OCI-LY7 (cell line): ENCODE data around the gene DMRT1. TPM values are rescaled to one million over a fixed set of nuclear protein-coding genes. Genes with fewer than 3 reads are reported as not detected.

Experiments used
- BruUV-seq: library from RNA; stranded (reverse); fragments of 400-500 nt; replicated peaks from 2 replicates; lab custom pipeline; 2021; lab: Mats Ljungman, UMichigan
- CTCF ChIA-PET: fragments of 300-600 bp; sonication (Branson Sonifier 250); formaldehyde crosslinking; loops from one replicate; lab custom pipeline; 2022; ENCODE audit warnings: antibody characterized with exemption; ENCODE audit not compliant: unreplicated experiment; lab: Charles Lee
- POLR2A ChIA-PET: fragments of 300-600 bp; sonication (Branson Sonifier 250); formaldehyde crosslinking; loops from one replicate; lab custom pipeline; 2022; ENCODE audit warnings: antibody characterized with exemption; lab: Charles Lee
- DNase-seq: peaks from one replicate; pipeline ENCODE4 v3.0.0-alpha.2; 2015; ENCODE audit warnings: low spot score
- H2AFZ ChIP-seq: fragments of 200-600 bp; sonication (generic), shearing (Covaris generic); 2 replicates; pipeline ENCODE4 v1.6.1; 2014; ENCODE audit warnings: mild to moderate bottlenecking, antibody characterized with exemption, low read length, moderate library complexity
- H3K27ac ChIP-seq: fragments of 200-600 bp; sonication (generic); 2 replicates; pipeline ENCODE4 v1.5.1; 2014; ENCODE audit warnings: mixed run types, low read depth, mild to moderate bottlenecking, moderate library complexity, low read length, inconsistent platforms; ENCODE audit not compliant: poor library complexity, severe bottlenecking
- H3K36me3 ChIP-seq: fragments of 200-600 bp; sonication (generic); 2 replicates; pipeline ENCODE4 v1.6.1; 2014; ENCODE audit warnings: mild to moderate bottlenecking, antibody characterized with exemption, low read length, moderate library complexity, mixed read lengths; ENCODE audit not compliant: insufficient read depth
- H3K4me1 ChIP-seq: fragments of 200-600 bp; sonication (generic); 2 replicates; pipeline ENCODE4 v1.5.1; 2014; ENCODE audit warnings: mild to moderate bottlenecking, low read length; ENCODE audit not compliant: insufficient read depth, poor library complexity, severe bottlenecking
- H3K4me2 ChIP-seq: fragments of 200-600 bp; sonication (generic); 2 replicates; pipeline ENCODE4 v1.6.1; 2014; ENCODE audit warnings: mild to moderate bottlenecking, low read length
- H3K4me3 ChIP-seq: fragments of 200-600 bp; sonication (generic); 2 replicates; pipeline ENCODE4 v1.5.1; 2014; ENCODE audit warnings: mild to moderate bottlenecking, low read depth, low read length; ENCODE audit not compliant: poor library complexity, severe bottlenecking
- H3K79me2 ChIP-seq: fragments of 200-600 bp; sonication (generic); 2 replicates; pipeline ENCODE4 v1.6.1; 2016; ENCODE audit warnings: low read depth, mild to moderate bottlenecking, low read length, moderate library complexity, mixed read lengths; ENCODE audit not compliant: insufficient read depth
- H3K9me2 ChIP-seq: fragments of 200-600 bp; sonication (generic); 2 replicates; pipeline ENCODE4 v1.6.1; 2016; ENCODE audit warnings: mild to moderate bottlenecking, low read length, mixed read lengths; ENCODE audit not compliant: insufficient read depth
- H3K9me3 ChIP-seq: fragments of 200-600 bp; sonication (generic); 2 replicates; pipeline ENCODE4 v1.6.1; 2014; ENCODE audit warnings: mild to moderate bottlenecking, mixed run types, low read length, mixed read lengths
- H4K20me1 ChIP-seq: fragments of 200-600 bp; sonication (generic); 2 replicates; pipeline ENCODE4 v1.6.1; 2014; ENCODE audit warnings: mild to moderate bottlenecking, antibody characterized with exemption, low read length, moderate library complexity, mixed read lengths; ENCODE audit not compliant: insufficient read depth
- EZH2phosphoT487 ChIP-seq: fragments of 200-600 bp; sonication (generic); IDR thresholded peaks from 2 replicates; pipeline ENCODE4 v1.6.1; 2018; ENCODE audit warnings: low read depth, borderline replicate concordance, mild to moderate bottlenecking, mixed run types, antibody characterized with exemption, low read length, moderate library complexity, mixed read lengths
- intact Hi-C: fragments of 100-400 bp; cut with micrococcal nuclease; formaldehyde crosslinking; loops from one replicate; pipeline ENCODE4 v1.10.0; 2022; ENCODE audit not compliant: unreplicated experiment
- total RNA-seq, 2 experiments: library from RNA; depleted of rRNA in 1 of 2; stranded (reverse); fragments of >200 nt in 1 of 2; shearing (Covaris generic) in 1 of 2; gene quantifications; 2 replicates each; pipeline ENCODE4 v1.2.3, GENCODE V29; 2014 to 2022
- TF ChIP-seq, protein P1 (sequence below): fragments of 200-600 bp; sonication (generic); conservative IDR thresholded peaks from 2 replicates; pipeline ENCODE4 v1.5.1; 2014; ENCODE audit warnings: mild to moderate bottlenecking, antibody characterized with exemption, low read length, moderate library complexity, mixed read lengths

Gene DMRT1
- total RNA-seq, 2 experiments from 2014 or later: not detected

DNA sequence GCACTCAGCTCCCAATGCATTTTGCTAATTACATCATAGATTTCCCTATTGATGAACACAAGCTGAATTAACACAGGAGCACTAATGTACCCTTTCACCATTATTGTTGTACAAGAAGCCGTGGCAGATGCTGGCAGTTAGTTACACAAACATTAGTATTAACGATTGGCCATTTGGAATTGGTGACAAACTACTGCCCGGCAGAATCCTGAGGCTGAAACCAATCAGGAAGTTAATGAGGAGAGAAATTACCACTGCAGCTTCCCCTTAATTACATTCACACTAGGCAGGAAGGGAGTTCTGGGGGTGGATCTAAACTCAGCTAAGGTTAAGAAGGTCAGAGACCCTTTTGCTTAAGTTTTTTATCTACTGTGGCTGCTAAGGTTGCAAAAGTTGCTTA, 125.4 kb downstream of the DMRT1 start:
- Histone ChIP-seq H3K9me2 (no peaks in the 10 kb centered on the region), H3K79me2 (no peaks in the 10 kb centered on the region), H3K27ac (no peak overlapping the region), H3K9me3 (no peaks in the 10 kb centered on the region), H3K36me3 (no peaks in the 10 kb centered on the region), H2AFZ (peak overlapping the region; percentile 40; the same call in 1 of the 2 replicates), H4K20me1 (no peaks in the 10 kb centered on the region), H3K4me1 (no peaks in the 10 kb centered on the region), H3K4me2 (no peak overlapping the region), H3K4me3 (no peak overlapping the region)
- intact Hi-C loops: loop anchor here (5.0 kb wide), 1 partner anchor 40 kb away; no protein-coding TSS in a partner anchor
- no TSS peak for BruUV-seq
- ChIA-PET CTCF (no interaction called here), POLR2A (no interaction called here)
- DNase-seq: no peak
- TF ChIP-seq, protein P1, sequence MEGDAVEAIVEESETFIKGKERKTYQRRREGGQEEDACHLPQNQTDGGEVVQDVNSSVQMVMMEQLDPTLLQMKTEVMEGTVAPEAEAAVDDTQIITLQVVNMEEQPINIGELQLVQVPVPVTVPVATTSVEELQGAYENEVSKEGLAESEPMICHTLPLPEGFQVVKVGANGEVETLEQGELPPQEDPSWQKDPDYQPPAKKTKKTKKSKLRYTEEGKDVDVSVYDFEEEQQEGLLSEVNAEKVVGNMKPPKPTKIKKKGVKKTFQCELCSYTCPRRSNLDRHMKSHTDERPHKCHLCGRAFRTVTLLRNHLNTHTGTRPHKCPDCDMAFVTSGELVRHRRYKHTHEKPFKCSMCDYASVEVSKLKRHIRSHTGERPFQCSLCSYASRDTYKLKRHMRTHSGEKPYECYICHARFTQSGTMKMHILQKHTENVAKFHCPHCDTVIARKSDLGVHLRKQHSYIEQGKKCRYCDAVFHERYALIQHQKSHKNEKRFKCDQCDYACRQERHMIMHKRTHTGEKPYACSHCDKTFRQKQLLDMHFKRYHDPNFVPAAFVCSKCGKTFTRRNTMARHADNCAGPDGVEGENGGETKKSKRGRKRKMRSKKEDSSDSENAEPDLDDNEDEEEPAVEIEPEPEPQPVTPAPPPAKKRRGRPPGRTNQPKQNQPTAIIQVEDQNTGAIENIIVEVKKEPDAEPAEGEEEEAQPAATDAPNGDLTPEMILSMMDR: no peak
- no peak for TF ChIP-seq EZH2phosphoT487

DNA sequence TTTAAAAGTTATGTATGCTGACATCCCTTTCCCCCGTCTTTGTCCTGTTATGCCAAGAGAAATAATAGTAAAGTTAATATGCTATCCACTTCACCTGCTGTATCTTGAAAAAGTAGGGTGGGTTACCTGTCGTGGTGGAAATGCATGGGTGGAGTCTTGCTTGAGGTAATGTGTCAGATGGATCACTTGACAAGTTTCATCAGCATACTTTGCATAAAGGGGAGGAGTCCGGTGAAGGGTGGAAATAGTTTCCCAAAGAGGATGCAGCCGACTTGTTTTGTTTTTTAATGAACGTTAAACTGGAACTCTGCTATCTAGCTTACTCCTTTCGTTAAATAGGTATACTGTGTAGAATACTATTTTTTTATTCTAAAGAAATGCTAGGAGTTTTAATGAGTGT, 125.9 kb downstream of the DMRT1 start:
- Histone ChIP-seq H3K9me3 (no peaks in the 10 kb centered on the region), H3K4me1 (no peaks in the 10 kb centered on the region), H4K20me1 (no peaks in the 10 kb centered on the region), H2AFZ (no peak overlapping the region), H3K4me2 (no peak overlapping the region), H3K36me3 (no peaks in the 10 kb centered on the region), H3K9me2 (no peaks in the 10 kb centered on the region), H3K4me3 (no peak overlapping the region), H3K79me2 (no peaks in the 10 kb centered on the region), H3K27ac (no peak overlapping the region)
- no peak for DNase-seq
- CTCF ChIA-PET: interaction anchor here (0.6 kb wide), 1 partner anchor 97 kb away, joined by 3 read pairs; no protein-coding TSS in a partner anchor
- POLR2A ChIA-PET: no interaction called here
- no peak for TF ChIP-seq EZH2phosphoT487
- TF ChIP-seq, protein P1: no peak
- no TSS peak for BruUV-seq
- intact Hi-C loops: loop anchor here (5.0 kb wide), 1 partner anchor 40 kb away; no protein-coding TSS in a partner anchor

DNA sequence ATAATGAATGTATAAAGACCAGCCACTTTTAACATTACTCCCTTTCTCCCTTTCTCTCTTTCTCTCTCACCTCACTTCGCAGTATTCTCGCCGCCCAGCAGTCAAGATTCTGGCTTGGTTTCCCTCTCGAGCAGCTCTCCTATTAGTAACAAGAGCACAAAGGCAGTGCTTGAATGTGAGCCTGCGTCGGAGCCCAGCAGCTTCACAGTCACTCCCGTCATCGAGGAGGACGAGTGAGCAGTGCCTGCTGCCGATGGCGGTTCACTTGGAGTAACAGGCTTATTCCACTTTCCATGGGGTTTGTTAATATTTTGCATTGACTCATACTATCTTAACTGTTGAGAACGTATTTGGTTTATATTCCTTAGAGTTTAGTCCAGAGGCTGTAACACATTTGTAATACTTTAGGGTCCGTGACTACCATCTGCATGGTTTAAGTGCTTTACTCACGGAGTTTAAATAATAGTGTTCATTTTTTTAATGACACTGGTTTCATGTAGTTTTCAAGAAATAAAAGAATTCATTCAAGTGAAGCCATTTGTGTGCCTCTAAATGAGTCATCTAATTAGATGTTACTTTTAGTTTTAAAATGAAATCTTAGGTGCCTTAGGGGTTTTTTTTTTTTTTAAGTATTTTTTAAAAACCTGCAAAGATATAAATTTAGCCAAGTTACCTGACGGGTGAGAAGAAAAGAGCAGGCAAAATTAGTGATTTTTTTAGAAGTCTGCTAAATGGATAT, 126.6 kb downstream of the DMRT1 start:
- Histone ChIP-seq H3K27ac (no peak overlapping the region), H3K4me1 (no peaks in the 10 kb centered on the region), H3K36me3 (no peaks in the 10 kb centered on the region), H3K4me3 (no peak overlapping the region), H3K9me2 (no peaks in the 10 kb centered on the region), H3K4me2 (no peak overlapping the region), H3K9me3 (no peaks in the 10 kb centered on the region), H3K79me2 (no peaks in the 10 kb centered on the region), H4K20me1 (no peaks in the 10 kb centered on the region), H2AFZ (0 out of 2 replicates have a peak overlapping the region, but pooled peaks have one; percentile 2)
- POLR2A ChIA-PET: no interaction called here
- no TSS peak for BruUV-seq
- CTCF ChIA-PET: interaction anchor here (0.6 kb wide), 1 partner anchor 98 kb away, joined by 3 read pairs; no protein-coding TSS in a partner anchor
- no peak for DNase-seq
- TF ChIP-seq EZH2phosphoT487: no peak
- TF ChIP-seq, protein P1: no peak
- intact Hi-C loops: loop anchor here (5.0 kb wide), 1 partner anchor 39 kb away; no protein-coding TSS in a partner anchor
